CD4-positive, alpha-beta T cell treated with Interleukin-10 for 1 hour (primary cell): ENCODE measurements around the gene RREB1.
A peak's percentile ranks its signal among the peaks of the same experiment; 100 is the strongest.

Experiments used
- DNase-seq: peaks from one replicate; pipeline ENCODE4 v3.0.0-alpha.2; 2020

RREB1 gene

GRCh38 chr6:7107578-7108195 lies at the start of gene RREB1:
Gene RREB1 (plus strand): TSS chr6:7107961. CDS start chr6:7181912, 73,951 bp downstream.
- peak; percentile 64 for DNase-seq

- DNase-seq = no peak
Observed at GRCh38 chr6:7058250-7058923, 49.4 kb upstream of the RREB1 start.

GRCh38 chr6:7060769-7061516 lies 46.8 kb upstream of the RREB1 start:
- no peak for DNase-seq

- no peak for DNase-seq
Observed at GRCh38 chr6:7062451-7063162, 45.2 kb upstream of the RREB1 start.

DNA sequence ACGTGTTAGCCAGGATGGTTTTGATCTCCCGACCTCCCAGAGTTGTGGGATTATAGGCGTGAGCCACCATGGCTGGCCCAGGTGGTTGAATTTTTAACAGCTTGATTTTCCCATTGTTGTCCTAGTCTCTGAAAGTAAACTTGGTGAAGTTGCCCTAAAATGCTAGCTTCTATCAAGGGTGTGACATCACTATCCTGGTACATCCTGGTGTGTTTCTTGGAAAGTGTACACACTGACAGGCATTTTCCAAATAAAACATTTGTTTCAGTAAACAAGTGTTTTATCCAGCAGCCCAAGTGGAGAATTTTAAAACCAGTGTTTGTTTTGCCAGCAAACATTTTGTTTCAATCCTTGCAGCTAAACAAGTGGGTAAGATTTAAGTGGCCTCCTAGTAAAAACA lies 40.5 kb upstream of the RREB1 start:
- DNase-seq = no peak

DNA sequence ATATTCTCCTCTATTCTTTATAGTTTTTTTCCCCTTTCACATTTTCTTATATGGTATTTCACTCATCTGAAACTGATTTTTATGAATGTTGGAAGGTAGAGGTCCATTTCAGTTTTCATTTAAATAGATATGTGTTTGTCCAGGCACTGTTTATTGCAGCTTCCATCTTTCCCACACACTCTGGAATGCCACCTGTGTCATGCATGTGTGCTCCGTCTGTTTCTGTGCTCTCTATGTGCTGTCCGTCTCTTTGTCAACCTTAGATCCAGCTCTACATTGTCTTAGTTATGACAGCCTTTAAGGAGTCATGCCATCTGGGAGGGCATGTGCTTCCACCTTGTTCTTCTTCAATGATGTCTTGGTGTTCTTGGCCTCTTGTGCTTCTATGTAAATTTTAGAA lies 36.4 kb upstream of the RREB1 start:
- no peak for DNase-seq

DNA sequence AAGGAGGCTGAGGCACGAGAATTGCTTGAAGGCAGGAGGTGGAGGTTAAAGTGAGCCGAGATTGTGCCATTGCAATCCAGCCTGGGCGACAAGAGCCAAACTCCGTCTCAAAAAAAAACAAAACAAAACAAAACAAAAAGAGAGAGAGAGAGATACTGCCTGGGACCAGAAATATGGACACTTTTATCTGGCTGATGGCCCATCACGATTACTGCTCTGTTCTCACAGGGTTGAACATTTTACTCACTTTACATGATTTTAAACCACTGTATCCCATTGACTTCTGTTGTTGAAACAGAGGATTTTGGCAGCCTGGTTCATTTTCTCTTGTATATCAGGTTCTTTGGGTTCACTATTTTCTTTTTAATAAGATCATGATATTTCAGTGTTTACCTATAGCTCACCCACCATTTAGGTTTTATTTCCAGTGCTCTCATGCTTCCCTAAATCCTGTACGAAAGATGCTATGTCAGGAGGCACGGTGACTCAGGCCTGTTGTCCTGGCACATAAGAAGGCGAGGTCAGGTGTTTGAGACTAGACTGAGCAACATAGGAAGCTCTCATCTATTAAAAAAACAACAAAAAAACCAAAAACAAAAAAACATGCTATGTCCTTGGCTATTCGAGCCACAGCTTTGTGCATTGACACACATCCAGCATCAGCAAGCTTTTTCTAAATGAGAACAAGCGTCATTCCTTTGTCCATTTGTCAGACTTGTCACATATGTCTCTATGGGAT lies 34.5 kb upstream of the RREB1 start:
- no peak for DNase-seq

DNA sequence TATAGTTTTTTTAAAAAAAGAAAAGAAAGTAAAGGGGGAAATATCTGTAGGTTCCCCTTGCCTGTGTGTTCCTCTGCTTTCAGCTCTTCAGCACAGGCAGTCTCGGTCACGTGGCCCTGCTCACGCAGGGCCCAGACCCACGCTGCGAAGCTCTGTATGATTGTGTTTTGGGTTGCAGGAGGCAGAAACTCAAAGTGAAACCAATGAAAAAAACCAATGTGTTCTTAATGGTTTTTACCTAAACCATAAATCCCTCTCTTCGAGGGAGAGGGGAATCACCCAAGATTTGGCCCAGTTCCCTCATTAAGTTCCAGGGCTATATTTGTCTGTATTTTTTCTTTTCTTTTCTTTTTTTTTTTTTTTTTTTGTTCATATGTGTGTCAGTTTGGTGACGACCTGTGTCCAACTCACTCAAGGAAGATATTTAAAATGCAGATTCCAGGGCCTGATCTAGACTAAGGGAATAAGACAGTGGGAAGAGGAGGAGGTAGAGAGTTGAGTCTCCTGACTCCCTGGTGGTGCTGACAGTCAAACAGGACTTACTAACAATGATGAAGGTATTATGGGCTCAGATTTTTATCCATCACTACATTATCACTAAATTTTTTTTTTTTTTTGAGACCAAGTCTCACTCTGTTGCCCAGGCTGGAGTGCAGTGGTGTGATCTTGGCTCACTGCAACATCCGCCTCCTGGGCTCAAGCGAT lies 33.8 kb upstream of the RREB1 start:
- DNase-seq = peak; percentile 63

GRCh38 chr6:7074870-7075269 lies 32.9 kb upstream of the RREB1 start:
- DNase-seq = no peak

GRCh38 chr6:7075341-7076000 lies 32.3 kb upstream of the RREB1 start:
- DNase-seq = no peak

- no peak for DNase-seq
Observed at GRCh38 chr6:7077856-7078255, 29.9 kb upstream of the RREB1 start.

- no peak for DNase-seq
Observed at GRCh38 chr6:7078856-7079255, 28.9 kb upstream of the RREB1 start.

GRCh38 chr6:7080311-7080710 lies 27.4 kb upstream of the RREB1 start:
- DNase-seq = no peak

GRCh38 chr6:7085911-7086310 lies 21.9 kb upstream of the RREB1 start:
- DNase-seq = no peak

- peak; percentile 56 for DNase-seq
Observed at GRCh38 chr6:7086488-7086887, 21.3 kb upstream of the RREB1 start.

DNA sequence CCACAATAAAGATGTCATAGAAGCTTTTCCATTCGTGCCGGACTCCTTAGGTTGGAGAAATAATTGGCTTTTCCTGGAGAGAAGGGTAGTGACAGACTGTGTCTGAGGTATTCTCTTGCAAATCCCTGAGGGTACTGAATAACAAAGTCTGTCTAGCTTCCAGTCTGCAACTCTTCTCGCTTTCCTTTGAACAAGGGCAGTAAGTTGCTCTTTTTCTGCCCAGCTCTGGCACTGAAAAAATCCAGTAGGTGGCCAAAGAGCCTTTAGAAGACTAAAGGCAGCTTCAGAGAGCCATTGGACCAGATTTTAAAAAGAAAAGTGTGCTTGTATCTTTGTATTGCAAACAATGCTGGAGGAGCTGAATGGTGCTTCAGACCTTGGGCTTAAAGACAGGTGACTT lies 20.7 kb upstream of the RREB1 start:
- no peak for DNase-seq

- no peak for DNase-seq
Observed at GRCh38 chr6:7087491-7087979, 20.2 kb upstream of the RREB1 start.

DNA sequence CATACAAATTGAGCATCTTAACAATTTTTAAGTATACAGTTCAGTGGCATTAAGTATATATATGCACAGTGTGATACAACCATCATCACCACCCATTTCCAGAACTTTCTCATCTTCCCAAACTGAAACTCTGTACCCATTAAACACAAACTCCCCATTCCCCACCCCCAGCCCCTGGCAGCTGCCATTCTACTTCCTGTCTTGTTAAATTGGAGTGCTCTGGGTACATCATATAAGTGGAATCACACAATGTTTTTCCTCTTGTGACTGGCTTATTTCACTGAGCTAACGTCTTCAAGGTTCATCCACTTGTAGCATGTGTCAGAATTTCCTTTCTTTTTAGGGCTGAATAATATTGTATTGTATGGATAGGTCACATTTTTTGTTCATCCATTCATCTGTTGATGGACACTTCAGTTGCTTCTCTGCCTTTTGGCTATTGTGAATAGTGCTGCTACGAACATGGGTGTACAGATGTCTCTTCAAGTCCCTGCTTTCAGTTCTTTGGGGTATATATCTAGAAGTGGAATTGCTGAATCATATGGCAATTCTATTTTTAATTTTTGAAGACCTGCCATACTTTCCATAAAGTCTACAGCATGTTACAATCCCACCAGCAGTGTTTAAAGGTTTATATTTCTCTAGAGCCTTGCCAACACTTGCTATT lies 19.6 kb upstream of the RREB1 start:
- DNase-seq = no peak

- no peak for DNase-seq
Observed at GRCh38 chr6:7098993-7099392, 8.8 kb upstream of the RREB1 start.

- DNase-seq = no peak
Observed at GRCh38 chr6:7100072-7100752, 7.5 kb upstream of the RREB1 start.
